NOMO-1 treated with dmso at 0.1 percent for 144 hours (cell line): ENCODE results near the gene PSMB10.
"Not testable (repeated sequence)": the region's sequence is repeated elsewhere in the genome, so short reads cannot be mapped to it uniquely, and the experiment has no call there.

Experiments used
- DNase-seq: peaks from one replicate; lab custom pipeline; 2025; ENCODE audit not compliant: unreplicated experiment; lab: John Stamatoyannopoulos, UW

Gene PSMB10

GRCh38 chr16:67942510-67943255, 6.0 kb upstream of the PSMB10 start:
- DNase-seq: no peak

GRCh38 chr16:67942200-67942509, 5.5 kb upstream of the PSMB10 start:
- no peak for DNase-seq

- DNase-seq: no peak
Measured at GRCh38 chr16:67941469-67942199, 5.0 kb upstream of the PSMB10 start.

- no peak for DNase-seq
Measured at GRCh38 chr16:67940446-67941089, 3.9 kb upstream of the PSMB10 start.

- no peak for DNase-seq
Measured at GRCh38 chr16:67939507-67940445, 3.1 kb upstream of the PSMB10 start.

GRCh38 chr16:67937713-67938112, 1.1 kb upstream of the PSMB10 start:
- not testable (repeated sequence) for DNase-seq

GRCh38 chr16:67936880-67937605, 393 bp upstream of the PSMB10 start:
- peak; percentile 96 for DNase-seq

GRCh38 chr16:67935402-67936123, 1.1 kb downstream of the PSMB10 start:
- DNase-seq: peak; percentile 93

GRCh38 chr16:67935101-67935401, 1.6 kb downstream of the PSMB10 start:
- no peak for DNase-seq

- DNase-seq: no peak
Measured at GRCh38 chr16:67934306-67935100, 2.1 kb downstream of the PSMB10 start.

GRCh38 chr16:67933805-67934204, 2.8 kb downstream of the PSMB10 start:
- no peak for DNase-seq

GRCh38 chr16:67932462-67932840, 4.2 kb downstream of the PSMB10 start:
- no peak for DNase-seq

GRCh38 chr16:67931712-67932461, 4.8 kb downstream of the PSMB10 start, which contains the start of gene CTRL:
Gene CTRL, minus strand, starts transcription at chr16:67931862. Its CDS starts 10 bp downstream, at chr16:67931852.
- no peak for DNase-seq

- DNase-seq: no peak
Measured at GRCh38 chr16:67930678-67931211, 5.9 kb downstream of the PSMB10 start.

GRCh38 chr16:67930191-67930590, 6.5 kb downstream of the PSMB10 start:
- DNase-seq: no peak

GRCh38 chr16:67928561-67929364, 7.9 kb downstream of the PSMB10 start:
- no peak for DNase-seq

GRCh38 chr16:67928147-67928546, 8.5 kb downstream of the PSMB10 start:
- no peak for DNase-seq
